HG03066 (cell line): Measurements from ENCODE around the gene JMJD1C.
"Not testable (repeated sequence)": the region's sequence is repeated elsewhere in the genome, so short reads cannot be mapped to it uniquely, and the experiment has no call there.

Source experiments
- ATAC-seq: cut with Tn5 transposase; IDR thresholded peaks from one replicate; pipeline ENCODE4 v1.9.1; 2021; ENCODE audit warnings: low read depth; ENCODE audit not compliant: unreplicated experiment

Gene JMJD1C, protein sequence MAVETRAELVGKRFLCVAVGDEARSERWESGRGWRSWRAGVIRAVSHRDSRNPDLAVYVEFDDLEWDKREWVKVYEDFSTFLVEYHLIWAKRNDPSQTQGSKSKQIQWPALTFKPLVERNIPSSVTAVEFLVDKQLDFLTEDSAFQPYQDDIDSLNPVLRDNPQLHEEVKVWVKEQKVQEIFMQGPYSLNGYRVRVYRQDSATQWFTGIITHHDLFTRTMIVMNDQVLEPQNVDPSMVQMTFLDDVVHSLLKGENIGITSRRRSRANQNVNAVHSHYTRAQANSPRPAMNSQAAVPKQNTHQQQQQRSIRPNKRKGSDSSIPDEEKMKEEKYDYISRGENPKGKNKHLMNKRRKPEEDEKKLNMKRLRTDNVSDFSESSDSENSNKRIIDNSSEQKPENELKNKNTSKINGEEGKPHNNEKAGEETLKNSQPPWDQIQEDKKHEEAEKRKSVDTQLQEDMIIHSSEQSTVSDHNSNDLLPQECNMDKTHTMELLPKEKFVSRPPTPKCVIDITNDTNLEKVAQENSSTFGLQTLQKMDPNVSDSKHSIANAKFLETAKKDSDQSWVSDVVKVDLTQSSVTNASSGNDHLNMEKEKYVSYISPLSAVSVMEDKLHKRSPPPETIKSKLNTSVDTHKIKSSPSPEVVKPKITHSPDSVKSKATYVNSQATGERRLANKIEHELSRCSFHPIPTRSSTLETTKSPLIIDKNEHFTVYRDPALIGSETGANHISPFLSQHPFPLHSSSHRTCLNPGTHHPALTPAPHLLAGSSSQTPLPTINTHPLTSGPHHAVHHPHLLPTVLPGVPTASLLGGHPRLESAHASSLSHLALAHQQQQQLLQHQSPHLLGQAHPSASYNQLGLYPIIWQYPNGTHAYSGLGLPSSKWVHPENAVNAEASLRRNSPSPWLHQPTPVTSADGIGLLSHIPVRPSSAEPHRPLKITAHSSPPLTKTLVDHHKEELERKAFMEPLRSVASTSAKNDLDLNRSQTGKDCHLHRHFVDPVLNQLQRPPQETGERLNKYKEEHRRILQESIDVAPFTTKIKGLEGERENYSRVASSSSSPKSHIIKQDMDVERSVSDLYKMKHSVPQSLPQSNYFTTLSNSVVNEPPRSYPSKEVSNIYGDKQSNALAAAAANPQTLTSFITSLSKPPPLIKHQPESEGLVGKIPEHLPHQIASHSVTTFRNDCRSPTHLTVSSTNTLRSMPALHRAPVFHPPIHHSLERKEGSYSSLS (N-terminal part only)

DNA sequence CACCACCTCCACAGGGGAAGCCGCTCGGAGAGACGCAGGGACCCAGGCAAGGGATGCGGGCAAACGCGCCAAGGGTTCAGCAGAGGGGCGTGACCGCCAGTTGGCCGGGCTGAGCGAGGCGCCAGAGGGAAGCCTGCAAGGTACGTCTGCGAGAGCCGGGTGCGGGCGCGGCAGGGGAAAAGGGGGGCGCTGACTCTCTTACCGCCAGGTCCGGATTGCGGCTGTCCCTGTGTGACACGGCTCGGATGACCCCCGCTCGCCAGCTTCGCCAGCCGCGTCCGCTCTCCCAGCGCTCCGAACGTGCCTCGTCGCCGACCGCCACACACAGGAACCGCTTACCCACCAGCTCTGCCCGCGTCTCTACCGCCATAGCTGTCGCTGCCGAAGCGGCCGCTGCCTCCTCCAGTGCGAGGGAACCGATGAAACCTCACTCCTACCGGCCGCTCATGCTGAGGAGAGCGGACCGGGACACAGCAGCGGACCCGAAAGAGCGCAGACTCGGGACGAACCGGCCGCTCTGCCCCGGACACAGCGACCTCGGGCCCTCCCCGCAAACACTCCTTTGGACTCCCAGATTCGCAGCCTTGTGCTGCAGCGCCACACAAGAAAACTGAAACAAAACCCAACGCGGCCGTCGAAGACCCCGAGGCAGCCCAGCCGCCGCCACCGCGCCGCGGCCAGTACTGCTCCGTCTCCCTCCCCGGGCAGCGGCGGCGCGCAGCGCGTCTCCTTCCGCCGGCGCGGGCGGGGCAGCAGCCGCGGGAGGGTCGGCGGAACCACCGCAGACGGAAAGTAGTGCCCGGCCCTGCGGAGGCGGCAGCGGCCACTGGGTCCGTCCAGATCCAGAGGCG lies at the start of gene JMJD1C:
Gene JMJD1C, minus strand, starts transcription at position 685 of the 851 bp plus-strand sequence. Its CDS starts 315 bp downstream, at position 370.
- ATAC-seq = peak; percentile 63

DNA sequence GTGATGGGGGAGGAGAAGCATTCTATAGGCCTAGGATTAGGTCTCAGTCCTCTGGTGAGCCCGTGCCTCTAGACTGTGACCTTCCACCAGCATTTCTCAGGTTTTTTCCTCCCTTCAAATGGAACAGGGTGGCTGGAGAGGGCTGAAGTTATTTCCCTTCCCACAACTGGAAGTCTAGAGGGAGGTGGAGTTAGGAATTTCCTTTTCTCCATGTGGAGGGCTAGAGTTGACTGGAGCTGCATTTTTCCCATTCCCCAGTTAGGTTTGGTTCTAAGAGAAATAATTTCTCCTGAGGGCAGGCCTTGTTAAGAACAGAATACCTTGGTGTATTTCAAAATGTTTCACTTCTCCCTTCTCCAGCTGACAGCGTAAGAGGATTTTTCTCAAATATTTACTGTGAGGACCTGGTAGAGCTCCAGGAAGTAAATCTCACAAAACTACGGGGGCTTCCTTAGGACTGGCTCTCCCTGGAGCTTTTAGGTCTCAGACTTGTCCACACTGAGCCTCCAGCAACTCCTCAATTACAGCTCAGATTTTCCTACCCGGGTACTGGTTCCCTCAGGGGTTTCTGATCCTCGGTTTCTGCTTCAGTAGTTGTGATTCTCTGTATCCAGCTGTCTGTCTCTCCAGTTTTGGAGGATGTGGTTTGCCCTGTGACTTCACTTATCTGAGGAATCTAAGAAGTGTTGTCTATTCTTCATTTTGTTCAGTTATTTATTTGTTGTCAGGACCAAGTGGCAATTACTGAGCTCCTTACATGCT lies 49.4 kb upstream of the JMJD1C start:
- ATAC-seq = no peak

DNA sequence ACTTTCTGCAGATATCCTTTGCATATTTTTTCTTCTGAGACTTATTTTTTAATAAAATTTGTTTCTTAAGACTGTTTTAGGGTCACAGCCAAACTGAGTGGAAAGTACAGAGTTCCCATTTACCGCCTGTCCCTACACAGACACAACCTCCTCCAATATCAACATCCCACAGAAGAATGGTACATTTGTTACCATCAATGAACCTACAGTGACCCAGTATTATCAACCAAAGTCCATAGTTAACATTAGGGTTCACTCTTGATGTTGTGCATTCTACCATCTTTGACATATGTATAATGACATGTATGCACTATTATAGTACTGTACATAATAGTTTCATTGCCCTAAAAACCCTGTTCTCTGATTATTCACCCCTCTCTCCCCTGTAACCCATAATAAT lies 40.8 kb upstream of the JMJD1C start:
- ATAC-seq = no peak

DNA sequence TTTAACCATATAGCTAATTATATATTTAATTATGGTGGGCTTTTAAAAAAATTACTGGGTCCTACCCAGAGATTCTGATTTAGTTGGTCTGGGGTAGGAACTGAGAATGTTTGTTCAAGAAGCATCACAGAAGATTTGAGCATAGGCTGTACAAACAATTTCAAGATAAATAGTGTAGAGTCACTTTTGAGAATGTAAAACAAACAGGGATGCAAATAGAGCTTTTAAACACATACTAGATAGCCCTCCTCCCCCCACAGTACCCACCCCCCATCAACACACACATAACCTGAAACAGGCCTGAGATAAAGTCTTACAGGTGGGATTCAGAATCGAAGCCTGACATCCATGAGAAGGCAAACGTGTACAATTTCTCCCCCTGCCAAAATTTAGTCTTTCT lies 39.8 kb upstream of the JMJD1C start:
- ATAC-seq = no peak

DNA sequence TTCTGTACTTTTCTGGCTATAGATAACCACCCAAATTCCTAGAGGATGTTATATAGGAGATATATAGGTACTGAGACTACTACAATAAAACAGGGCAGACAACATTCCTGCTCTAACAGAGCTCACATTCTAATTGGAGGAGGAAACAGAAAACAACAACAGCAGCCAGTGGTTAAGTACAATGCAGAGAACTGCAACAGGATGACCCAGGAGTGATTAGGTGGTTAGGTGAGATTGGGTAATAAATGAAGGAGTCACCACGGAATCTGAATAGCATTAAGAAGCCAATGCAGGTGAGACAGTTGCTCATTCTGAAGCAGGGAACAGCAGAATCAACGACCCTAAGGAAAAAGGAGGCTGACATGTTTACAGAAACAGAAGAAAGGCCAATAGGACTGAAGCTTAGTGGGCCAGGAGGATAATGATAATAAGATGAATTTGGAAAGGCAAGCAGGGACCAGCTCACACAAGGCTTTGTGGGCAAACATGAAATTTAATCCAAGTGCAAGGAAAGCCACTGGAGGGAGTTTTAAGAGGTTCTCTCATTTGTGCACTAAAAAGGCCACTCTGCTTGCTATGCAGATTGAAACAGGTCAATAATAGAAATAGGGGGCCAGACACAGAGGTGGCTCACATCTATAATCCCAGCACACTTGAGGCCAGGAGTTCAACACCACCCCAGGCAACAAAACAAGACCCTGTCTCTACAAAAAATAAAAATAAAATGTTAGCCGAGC lies 38.5 kb upstream of the JMJD1C start:
- no peak for ATAC-seq

DNA sequence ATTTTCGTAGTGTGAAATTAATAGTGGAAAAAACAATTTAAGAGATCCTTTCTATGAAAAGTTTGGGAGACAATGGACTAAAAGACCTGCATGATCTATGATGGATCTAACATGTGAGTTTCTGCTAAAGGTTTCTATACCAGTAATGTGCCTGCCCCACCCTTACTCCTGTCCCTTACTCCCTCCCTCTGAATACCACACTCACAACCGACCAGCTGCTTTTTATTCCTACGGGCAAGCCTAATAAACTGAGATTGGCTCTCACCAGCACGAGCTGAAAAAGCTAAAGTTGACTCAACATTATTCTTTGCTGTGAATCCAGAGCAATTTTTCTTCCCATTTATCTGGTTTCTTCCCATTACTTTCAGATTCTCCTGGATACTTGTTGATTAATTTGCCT lies 37.6 kb upstream of the JMJD1C start:
- ATAC-seq = no peak

DNA sequence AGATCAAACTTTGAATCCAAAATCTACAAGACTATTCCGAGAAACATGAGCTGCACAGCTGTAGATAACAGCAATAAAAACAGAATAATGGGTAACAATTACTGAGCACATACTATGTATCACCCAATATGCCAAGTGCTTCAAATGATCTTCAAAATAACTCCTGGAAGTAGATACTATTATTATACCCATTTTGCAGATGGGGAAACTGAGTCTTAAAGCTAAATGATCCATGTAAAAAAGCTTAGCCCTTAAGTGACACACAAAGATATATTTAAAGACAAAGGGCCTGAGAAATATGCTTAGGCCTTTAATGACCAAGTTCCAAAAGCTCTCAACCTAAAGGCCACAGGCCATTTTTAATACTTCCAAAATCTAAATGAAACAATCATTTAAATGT lies 37.1 kb upstream of the JMJD1C start:
- no peak for ATAC-seq

DNA sequence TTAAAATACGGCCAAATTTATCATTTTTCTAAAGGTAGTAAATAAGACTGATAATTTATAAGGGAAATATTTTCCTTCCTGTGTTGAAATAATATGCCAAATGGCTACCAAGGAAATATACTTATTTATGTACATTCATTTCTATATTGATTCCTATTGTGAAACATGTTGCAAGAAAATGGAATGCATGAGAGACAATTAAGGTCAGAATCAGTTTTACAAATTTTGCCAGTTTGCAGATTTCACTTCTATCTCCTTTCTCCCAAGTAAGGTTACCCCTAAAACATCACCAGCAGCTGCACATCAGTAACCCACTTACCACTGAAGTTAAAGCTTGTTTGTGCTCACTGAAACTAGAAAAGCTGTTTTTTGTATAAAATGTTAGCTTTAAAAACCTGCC lies 36.2 kb upstream of the JMJD1C start:
- ATAC-seq = no peak

DNA sequence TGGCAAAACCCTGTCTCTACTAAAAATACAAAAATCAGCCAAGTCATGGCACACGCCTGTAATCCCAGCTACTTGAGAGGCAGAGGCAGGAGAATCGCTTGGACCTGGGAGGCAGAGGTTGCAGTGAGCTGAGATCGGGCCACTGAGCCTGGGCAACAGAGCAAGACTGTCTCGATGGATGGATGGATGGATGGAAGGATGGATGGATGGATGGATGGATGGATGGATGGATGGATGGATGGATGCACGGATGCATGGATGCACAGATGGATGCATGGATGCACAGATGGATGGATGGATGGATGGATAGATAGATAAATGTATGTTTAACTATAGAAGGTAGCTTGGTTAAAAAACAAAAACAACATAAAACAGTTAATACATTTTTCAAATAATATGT lies 34.8 kb upstream of the JMJD1C start:
- not testable (repeated sequence) for ATAC-seq

DNA sequence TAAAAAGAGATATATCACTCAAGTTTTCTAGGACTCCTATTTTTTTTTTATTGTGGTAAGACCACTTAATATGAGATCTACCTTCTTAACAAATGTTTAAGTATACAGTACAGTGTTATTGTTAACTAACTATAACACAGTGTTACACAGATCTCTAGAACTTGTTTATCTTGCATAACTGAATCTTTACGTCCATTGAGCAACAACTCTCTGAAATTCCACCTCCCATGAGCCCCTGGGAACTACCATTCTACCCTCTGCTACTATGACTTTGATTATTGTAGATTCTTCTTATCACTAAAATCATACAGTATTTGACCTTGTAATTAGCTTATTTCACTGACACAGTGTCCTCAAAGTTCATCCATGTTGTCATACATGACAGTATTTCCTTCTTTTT lies 32.9 kb upstream of the JMJD1C start:
- ATAC-seq = no peak

DNA sequence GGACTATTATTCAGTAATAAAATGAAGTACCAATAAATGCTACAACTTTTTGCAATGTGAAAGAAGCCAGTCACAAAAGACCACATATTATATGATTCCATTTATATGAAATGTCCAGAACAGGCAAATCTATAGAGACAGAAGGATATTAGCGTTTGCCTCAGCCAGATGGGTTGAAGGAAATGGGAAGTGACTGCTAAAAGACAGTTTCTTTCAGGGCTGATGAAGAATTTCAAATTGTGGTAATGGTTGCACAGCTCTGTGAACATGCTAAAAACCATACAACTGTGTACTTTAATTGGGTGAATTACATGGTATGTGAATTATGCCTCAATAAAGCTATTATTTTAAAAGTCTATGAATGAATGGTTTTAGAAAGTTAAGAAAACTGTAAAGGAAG lies 31.5 kb upstream of the JMJD1C start:
- no peak for ATAC-seq

DNA sequence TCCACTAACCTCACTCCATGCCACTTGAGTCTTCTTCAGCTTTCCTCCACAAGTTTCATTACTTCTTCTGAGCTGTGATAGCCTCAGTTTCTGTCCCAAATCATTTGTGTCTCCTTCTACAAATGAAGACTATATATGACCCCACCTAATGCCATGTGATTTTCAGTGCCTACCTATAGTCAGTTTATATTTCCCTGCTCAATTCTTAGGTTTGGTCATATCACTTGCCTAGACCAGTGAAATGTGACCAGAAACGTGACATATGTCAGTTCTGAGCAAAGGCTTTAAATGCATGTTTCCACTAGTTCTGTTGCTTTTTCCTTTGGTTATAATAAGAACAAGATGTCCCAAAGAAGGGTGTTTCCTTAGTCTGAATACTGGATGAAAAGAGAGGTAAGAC lies 30.8 kb upstream of the JMJD1C start:
- no peak for ATAC-seq

DNA sequence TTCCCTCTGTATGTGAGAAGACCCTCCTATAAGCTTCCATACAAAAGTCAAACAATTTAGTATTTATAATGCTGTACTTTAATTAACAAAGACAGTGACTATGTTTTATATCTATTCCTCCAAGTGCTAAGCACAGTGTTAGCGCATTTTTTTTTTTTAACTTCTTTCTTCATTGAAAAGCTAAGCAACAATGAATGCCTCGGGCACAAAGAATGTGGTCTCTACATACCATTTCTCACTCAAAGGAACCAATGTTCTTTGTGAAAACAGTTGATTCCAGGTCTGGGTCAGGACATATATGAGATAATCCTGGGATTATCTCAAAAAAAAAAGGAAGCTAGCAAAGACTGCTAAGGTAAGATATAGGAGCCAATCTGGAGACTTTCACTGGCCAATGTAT lies 29.2 kb upstream of the JMJD1C start:
- no peak for ATAC-seq

DNA sequence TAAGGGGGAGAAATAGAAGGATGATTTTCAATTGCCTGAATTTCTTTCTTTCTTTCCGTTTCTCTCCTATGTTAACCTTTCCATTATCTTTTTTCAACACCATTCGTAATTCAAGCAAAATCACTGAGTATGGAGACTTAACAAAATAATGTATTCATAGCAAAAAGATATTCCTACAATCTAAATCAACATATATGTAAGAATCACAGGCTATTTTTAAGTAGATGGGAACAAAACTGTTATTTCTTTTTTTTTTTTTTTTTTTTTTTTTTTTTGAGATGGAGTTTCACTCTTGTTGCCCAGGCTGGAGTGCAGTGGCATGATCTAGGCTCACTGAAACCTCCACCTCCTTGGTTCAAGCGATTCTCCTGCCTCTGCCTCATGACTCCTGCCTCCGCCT lies 27.2 kb upstream of the JMJD1C start:
- no peak for ATAC-seq

DNA sequence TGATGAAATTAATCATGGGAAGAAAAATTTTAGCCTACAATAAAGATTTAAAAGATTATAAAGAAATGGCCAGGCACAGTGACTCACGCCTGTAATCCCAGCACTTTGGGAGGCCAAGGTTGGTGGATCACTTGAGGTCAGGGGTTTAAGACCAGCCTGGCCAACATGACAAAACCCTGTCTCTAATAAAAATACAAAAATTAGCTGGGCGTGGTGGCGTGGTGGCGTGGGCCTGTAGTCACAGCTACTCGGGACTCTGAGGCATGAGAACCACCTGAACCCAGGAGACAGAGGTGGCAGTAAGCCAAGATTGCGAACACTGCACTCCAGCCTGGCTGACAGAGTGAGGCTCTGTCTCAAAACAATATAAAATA lies 26.5 kb upstream of the JMJD1C start:
- ATAC-seq = not testable (repeated sequence)

DNA sequence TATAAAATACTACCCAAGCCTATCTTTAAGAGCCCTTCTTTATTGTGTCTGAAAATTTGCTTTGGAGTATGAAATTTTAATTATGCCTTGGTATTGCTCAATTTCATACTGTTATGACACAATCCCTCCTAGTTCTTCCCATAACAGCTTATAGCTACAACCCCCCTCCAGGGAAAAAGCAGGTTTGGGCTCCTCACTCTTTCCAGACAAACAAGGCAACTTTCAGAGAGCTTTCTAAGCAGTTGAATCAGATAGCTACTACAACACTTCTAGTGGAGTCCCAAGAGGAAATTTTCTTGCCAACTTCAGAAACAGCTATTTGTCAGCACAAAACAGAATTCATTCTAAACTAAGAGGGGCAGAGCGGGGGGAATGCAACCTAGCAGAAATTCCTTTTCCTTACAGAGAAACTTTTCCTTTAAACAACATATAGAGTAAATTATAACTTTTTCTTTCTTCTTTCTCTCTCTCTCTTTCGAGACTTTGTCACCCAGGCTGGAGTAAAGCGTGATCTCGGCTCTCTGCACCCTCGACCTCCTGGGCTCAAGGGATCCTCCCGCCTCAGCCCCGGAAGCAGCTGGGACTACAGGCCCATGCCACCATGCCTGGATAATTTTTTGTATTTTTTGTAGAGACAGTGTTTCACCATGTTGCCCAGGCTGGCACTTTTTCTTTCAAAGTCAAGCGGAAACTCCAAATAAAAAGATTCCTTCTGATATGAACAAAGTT lies 26.0 kb upstream of the JMJD1C start:
- no peak for ATAC-seq

DNA sequence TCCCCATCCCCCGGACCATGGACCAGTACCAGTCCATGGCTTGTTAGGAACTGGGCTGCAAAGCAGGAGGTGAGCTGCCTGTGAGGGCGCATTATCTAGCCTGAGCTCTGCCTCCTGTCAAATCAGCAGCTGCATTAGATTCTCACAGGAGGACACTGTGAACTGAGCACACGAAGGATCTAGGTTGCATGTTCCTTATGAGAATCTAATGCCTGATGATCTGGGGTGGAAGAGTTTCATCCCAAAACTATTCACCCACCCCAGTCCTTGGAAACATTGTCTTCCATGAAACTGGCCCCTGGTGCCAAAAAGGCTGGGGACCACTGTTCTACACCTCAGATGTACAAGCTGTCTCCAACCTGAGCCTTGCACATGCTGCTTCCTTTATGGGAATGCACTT lies 24.1 kb upstream of the JMJD1C start:
- no peak for ATAC-seq

DNA sequence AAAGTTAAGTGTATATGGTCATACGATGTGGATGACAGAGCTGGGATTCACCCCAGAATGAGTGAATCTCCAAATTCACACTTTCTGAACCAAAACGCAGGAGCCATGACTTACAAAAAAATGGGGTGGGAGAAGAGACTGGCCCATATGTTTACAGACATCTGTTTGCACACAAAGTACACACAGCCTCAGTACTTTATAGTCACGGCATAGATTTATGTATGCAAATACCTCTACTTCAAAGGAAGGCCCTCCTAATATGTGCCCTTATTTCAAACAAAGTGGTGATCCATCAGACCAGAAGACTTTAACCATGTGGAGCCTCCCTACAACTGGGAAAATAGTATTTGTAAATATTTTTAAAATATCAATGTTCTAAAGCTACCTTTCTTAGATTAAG lies 22.2 kb upstream of the JMJD1C start:
- no peak for ATAC-seq
